ENCODE measurements around the gene RPS6KA2.
A peak's percentile ranks its signal among the peaks of the same experiment; 100 is the strongest.

Gene RPS6KA2

DNA sequence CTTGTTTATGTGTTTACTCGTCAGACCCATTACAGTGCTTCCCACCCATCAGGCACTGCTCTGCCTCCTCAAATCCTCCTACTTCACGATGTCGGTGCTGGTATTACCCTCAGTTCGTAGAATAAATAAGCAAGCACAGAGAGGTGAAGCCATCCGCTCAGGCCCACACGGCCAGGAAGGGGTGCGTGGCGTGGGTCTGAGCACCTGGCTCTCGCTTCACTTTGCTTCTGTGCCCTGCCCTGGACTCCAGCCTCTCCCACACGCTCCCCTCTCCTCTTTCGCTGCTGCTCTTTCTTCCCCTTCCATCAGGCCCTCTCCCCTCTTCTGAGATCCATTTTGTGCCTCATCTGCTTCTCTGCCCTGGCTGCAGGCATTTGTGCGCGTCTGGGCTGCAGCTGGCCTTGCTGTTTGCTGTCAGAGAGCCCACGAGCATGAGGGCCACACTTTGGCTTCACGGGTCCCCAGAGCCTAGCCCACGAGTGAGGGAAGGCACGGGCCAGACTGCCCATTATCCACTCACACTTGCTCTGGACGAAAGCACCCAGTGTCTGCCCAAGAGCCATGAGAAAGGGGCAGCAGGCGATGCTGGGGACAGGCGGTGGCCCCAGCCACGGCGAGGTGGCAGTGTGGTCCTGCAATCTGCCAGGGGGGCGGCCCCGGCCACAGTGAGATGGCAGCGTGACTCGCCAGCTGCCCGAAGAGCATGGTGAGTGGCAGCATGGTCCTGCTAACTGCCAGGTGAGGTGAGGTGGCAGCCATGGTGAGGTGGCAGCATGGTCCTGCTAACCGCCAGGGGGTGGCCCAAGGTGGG lies 148.1 kb downstream of the RPS6KA2 start:
- ATAC-seq = no peak

GRCh38 chr6:166477647-166478365 lies 149.2 kb downstream of the RPS6KA2 start:
- ATAC-seq = no peak

- no peak for ATAC-seq
Observed at GRCh38 chr6:166476634-166477215, 150.3 kb downstream of the RPS6KA2 start.

DNA sequence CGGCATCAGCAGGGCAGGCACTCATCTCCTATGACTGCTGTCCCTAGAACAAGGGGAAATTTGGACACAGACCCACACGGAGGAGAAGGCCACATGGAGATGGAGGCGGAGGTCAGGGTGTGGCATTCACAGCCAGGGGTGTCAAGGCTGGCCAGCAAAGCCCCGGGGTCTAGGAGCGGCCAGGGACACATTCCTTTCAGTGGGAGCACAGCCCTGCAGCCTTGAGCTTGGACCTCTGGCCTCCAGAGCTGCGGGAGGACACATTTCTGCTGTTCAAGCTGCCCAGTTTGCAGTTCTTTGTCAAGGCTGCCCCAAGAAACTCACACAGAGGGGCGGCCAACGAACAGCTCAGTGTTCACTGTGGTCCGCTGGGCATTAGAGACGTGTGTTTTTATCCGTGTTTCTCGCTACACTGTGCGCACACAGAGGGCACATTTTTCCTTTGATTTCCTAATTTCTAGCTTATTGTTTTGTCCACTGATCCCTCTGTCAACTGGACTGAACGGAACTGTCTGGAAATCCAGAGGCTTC lies 150.9 kb downstream of the RPS6KA2 start:
- ATAC-seq = no peak

DNA sequence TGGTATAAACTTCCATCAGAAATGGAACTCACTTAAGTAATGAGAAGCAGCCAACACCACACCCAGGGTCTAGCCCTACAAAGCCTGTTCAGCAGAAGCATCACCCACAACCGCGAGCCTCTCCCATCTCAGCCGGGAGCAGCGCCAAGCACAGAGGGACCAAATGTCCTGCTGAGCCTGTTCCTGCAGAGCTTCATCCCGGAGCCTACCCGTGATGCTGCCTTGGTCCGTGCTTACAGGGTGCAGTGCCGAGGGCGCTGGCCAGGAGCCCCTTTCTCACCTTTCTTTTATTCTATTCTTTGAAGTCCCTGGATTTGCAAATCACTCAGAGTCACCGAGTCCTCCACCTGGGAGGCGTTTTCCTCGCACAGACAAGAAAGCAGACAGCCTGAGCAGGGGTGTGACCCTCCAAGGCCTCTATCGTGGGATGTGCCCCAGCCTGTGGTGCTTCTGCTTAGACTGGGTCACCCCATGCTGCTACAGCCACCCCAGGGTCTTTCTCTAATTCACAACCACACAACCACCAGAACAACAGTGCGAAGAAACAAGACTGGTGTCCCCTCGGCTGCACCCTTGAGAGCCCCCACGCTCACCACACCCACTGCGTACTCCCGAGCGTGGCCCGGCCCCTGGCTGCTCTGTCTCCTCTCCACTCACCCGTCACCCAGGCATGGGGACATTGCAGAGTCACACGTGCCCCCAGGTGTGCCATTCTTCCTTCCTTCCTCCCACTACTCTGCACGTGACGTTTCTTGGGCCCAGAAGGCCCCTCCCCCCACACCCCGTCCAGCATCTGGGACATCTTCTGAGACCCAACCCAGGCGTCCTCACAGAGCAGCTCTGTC lies 152.1 kb downstream of the RPS6KA2 start:
- ATAC-seq = no peak

DNA sequence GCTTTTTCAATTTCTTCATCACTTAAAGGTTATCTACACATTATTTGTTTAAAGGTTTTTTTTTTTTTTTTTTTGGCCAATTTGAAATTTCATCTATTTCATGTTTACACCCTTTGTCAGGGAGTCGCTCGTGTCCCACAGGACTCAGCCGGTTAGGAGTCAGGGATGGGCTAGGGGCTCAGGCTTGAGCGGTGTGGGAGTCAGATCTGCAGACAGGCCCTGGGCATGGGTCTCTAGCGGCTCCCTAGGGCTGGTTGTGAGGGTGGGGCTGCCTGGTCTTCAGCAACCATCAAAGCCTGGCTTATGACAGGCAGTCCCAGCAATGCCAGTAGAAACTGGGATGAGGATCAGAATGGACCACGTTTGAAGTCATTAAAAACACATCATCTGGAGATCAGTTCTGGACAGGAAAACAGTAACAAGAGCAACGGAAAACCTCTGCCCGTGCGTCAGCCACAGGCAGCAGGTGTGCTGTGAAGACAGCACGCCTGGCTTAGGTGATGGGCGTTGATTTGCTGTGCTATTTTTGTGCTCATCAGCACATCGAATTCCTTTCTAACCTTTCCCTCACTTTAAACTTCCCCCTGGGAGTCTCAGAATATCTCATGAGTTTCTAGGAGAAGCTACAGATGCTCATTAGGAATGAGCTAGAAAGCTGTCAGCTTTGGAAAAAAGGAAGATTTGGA lies 153.0 kb downstream of the RPS6KA2 start:
- no peak for ATAC-seq

DNA sequence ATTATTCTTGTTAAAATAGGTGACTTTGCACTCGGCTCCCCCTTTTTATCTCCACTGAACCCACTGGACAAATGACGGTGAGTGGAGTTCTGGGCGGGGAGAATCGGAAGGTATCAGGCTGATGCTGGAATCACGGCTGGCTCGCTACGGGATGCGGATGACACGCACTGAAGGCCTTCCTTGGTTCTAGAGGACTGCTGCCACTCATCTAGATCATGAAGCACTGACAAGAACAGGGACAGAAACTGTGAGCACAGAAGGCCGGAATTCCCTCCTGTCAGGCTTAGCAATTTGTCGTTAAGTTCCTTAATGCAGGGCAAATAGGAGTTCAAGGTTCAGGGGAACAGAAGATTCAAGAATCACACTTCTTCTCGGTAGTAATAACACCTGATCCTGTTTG lies 154.4 kb downstream of the RPS6KA2 start:
- ATAC-seq = no peak

GRCh38 chr6:166471797-166472260 lies 155.2 kb downstream of the RPS6KA2 start:
- no peak for ATAC-seq

GRCh38 chr6:166470863-166471410 lies 156.1 kb downstream of the RPS6KA2 start:
- no peak for ATAC-seq

DNA sequence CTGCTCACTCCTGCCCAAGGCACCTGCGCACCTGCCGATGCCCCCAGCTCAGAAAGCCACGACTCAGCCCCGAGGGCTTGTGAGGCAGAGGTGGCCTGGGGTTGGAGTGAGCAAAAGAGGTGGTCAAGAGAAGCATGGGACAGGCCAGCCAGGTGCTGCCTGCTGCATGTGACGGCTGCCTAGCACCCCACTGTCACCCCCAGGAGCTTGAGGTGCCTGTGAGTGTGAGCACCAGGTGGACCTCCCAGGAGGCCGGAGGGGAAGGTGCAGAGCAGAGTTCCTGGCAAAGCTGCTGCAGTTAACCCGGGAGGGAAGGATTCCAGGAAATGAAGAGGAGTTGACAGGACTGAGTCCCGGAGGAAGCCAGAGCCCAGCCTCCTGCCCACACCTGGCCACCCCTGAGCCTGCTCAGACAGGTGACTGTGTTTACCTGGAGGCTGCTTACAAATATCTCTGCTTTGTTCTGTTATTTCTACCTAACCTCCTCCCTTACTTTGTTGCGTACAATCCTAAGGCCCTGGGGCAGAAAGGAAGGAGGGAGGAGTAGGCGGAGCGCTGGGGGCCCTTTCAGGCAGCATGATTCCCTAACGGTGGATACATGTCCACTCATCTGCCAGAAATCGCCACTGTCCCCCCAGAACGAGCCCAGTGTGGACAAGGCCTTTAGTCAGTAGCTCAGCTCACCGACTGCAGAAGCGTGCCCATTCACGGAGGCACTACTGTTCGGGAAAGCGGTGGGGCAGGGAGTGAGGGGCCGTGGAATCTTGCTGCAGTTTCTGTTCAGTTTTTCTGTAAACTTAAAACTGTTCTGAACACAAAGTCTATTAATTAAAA lies 156.8 kb downstream of the RPS6KA2 start:
- ATAC-seq = no peak

DNA sequence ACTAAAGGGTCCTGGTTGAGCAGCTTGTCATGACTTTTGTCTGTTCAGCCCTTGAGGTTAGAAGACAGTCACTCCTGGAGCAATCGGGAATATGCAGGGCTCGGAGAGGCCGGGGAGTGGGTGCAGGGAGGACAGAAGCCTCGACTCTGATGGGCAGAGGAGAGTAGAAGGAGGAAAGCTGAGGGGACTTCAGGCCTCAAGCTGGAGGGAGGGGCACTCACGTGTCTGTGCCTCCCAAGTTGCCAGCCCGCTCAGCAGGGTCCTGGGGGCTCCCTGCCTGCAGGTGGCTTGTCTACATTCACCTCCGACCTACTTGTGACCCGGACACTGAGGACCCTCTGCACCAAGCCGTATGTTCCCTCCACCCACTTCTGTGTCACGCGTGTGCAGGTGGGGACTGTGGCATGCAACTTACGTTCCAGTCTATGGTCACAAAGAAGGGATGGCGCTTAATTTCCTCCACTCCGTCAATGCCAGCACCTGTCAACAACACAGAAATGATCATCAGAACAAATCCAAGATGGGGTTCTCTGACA lies 157.6 kb downstream of the RPS6KA2 start:
- no peak for ATAC-seq

GRCh38 chr6:166467436-166468000 lies 159.5 kb downstream of the RPS6KA2 start:
- ATAC-seq = no peak

DNA sequence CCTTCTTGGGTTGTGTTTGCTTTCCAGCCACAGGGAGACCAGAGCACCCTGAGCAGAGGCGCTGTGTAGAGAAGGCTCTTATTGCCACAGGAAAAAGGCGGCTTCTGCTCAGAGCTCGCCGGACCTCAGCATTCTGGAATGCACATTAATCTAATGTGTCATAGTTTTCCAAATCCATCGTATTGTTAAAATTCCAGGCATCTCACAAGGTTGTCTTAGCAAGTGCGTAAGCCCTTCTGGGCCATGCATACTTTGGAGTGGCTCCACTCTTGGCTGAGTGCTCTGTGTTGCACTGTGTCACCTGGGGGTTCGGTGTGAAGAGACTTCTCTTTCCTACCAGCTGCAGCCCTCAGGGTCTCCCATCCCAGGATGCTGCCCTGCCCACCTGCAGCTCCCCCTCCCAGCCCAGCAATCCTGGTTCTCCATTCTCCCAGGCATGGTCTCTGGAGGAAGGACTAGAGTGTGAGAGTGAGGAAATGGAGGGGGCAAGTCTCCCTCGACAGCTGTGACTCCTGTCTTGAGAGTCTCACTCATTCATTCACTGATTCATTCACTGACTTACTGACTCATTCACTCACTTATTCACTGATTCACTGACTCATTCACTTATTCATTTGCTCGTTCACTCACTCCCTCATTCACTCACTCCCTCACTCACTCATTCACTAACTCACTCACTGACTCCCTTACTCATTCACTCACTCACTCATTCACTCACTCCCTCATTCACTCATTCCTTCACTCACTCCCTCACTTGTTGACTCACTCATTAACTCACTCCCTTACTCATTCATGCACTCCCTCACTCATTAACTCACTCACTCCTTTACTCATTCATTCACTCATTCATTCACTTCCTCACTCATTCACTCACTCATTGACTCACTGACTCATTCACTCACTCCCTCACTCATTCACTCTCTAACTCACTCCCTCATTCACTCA lies 160.6 kb downstream of the RPS6KA2 start:
- ATAC-seq = peak; percentile 61 to 74

DNA sequence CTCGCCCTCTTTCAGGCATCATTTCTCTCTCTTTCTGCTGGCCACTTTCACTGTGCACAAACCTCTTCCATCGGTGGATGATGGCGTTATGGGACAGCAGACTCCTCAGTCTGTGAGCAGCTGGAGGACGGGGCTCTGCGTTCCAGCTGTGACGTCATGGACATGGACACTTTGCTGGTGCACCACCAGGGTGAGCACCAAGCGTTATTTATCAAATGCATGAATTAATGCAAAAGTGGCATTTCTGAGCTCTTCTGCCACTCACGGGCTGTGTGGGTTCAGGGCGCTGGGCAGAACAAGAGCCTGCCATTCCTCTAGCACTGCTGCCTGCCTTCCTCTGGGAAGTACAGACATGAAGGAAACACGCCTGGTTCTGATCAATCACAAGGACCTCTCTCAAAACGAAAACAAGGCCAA lies 161.4 kb downstream of the RPS6KA2 start:
- ATAC-seq = no peak

DNA sequence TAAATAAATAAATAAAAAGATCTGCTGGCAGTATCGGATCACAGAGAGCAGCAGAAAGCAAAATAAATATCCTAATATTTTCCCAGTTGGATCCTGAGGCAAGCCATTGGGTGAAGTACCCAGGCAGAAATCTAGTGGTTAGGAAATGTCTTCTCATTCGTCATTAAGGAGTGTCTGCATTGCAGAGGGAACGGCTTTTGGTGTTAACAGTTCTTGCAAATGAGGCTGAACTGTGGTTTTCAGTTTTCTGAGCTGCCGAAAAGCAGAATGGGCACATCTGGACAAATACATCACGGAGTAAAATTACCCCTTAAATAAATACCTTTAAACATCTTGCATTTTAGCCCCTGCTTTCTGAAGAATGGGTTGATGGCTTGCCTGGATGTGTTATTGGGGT lies 162.1 kb downstream of the RPS6KA2 start:
- no peak for ATAC-seq

DNA sequence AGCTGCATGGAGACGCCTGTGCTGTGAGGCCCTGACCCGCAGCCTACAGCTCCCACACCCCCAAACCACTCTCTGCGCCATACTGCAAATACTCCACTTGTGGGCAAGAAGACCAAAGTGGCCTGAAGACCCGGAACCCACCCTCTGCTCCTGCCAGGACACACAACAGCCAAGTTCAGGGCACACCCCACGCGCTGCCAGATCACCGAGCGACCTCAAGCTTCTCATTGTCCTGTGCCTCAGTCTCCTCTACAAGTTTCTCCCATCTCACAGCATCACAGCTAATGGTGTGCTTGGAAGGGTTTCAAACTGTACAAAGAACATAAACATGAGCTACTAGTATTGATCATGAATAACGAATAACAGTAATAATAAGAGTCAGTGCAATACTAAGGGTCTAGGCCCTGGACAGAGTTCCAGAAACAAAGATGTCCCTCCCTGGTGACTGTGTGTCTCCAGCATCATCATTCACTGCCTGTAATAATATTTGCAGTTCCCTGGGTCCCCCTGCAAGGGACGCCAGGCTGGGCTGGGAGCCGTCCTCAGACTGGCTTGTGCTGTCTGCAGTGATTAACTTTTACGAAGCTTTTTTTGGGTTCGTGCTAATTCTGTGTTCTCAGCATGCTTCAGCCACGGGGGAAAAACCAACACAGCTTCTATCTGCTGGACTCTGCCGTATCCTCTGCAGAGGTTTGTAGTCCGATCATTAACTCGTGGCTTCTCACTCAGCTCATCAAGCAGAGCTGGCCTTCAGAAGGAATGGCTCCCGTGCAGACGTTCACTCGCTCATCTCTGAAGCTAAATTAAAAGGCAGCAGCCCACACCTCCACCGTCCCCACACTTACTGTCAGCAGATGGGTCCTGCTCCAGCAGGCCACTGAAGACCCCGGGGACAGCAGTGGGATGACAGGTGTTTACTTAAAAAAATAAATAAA lies 162.7 kb downstream of the RPS6KA2 start:
- ATAC-seq = no peak

- no peak for ATAC-seq
Observed at GRCh38 chr6:166463359-166464067, 163.5 kb downstream of the RPS6KA2 start.

Data from activated CD4-positive, CD25-positive, alpha-beta regulatory T cell treated with anti-CD3 and anti-CD28 coated beads, Interleukin-2, amount 50 U/mL, for 24 hours (primary cell).